Measurements from ENCODE around the gene C1QL4. TPM values are rescaled to one million over a fixed set of nuclear protein-coding genes. Genes with fewer than 3 reads are reported as not detected.

The C1QL4 gene
- total RNA-seq, 2 experiments from 2014 or later: not detected

DNA sequence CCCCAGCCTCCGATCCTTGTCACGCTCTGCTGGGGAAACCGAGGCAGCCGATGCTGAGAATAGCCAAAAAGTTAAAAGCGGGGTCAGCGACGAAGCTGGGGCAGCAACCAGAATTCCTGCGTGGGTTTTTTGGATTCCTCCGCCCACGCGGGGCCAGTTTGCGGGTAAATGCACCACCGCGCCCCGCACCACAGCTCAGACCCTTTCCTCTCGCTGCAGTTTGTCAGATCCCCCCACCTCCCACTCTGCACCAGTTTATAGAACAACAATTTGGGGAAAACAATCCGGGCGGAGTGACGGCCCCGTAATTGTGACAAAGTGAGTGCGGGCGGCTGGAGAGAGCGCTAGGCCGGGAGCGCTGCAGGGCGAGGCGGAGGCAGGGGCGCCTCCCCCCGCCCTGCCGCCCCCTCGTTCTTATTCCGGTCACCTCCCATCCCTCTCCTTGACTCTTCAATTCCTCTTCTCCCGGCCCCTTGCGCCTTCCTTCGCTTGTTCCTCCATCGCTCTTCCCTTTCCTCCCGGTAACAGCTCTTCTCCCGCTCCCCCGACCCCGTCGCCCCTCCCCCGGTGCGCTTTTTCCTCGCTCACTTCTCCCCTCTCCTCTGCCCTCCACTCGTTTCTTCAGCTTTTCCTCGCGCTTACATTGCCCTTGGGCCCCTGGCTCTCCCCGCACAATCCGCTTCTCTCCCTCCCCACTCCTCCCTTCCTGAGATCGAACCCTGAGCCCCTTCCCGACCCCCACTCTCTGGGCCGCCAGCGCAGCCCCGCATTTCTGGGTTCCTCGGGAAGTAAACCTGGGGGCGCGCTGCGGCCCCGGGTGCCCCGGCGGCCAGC is 9.1 kb upstream of the C1QL4 start:
- Mint-ChIP-seq H3K4me3 (peak overlapping the region; percentile 20), H3K27ac (no peak overlapping the region), H3K36me3 (no peaks in the 10 kb centered on the region), H3K4me1 (peaks cover 31% of the 10 kb centered on the region), H3K9me3 (ENCODE audit: low read depth) (no peaks in the 10 kb centered on the region), H3K27me3 (peaks cover 79% of the 10 kb centered on the region)
- CTCF ChIA-PET: interaction anchor here (1.0 to 5.2 kb wide), 19 partner anchors 9 to 279 kb away, joined by 3 to 92 read pairs (median 11); partner anchors contain the start of genes C1QL4, PRPH, SPATS2 and TROAP
- ATAC-seq: no peak
- no peak for DNase-seq

DNA sequence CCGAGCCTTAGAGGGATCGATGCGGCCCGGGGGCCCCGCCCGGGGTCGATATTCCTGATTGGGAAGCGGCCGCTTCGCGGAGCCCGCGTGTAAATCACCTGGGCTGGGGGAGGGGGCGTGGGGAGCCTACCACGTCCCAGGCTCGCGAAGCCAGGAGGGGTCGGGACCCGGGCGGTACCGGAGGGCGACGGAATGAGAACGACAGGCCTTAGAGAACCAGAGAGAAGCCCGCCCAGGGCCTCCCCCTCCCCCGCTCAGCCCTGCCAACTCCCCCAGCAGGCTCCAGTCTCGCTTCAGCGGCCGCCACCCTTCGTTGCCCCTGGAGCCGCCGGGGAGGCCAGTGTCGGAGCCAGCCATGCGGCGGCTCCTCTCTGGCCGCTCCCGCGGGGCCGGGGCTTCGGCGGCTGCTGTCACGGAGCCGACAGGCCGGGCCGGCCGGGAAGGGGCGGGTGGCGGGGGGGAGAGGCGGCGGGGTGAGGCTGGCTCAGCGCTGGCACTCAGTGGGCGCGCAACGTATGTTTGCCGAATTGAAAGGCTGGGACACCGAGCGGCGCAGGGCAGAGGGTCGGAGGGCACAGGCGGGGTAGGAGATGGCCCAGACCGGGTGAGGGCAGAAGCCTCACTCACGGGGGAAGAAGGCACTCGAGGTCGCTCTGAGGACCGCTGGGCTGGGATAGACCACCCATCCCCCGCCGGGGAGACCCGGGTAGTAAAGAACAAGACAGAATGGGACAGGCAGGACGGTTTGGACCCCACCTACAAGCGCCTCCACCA is 8.2 kb upstream of the C1QL4 start:
- H3K27ac Mint-ChIP-seq: no peak overlapping the region
- no peak for ATAC-seq
- CTCF ChIA-PET: interaction anchor here (1.1 to 5.2 kb wide), 10 partner anchors 8 to 72 kb away, joined by 3 to 92 read pairs (median 36); partner anchors contain the start of genes C1QL4, PRPH, SPATS2 and TROAP
- H3K9me3 Mint-ChIP-seq (ENCODE audit: low read depth): no peaks in the 10 kb centered on the region
- peaks cover 31% of the 10 kb centered on the region for H3K4me1 Mint-ChIP-seq
- H3K36me3 Mint-ChIP-seq: no peaks in the 10 kb centered on the region
- H3K4me3 Mint-ChIP-seq: no peak overlapping the region
- H3K27me3 Mint-ChIP-seq: peaks cover 82% of the 10 kb centered on the region
- no peak for DNase-seq

DNA sequence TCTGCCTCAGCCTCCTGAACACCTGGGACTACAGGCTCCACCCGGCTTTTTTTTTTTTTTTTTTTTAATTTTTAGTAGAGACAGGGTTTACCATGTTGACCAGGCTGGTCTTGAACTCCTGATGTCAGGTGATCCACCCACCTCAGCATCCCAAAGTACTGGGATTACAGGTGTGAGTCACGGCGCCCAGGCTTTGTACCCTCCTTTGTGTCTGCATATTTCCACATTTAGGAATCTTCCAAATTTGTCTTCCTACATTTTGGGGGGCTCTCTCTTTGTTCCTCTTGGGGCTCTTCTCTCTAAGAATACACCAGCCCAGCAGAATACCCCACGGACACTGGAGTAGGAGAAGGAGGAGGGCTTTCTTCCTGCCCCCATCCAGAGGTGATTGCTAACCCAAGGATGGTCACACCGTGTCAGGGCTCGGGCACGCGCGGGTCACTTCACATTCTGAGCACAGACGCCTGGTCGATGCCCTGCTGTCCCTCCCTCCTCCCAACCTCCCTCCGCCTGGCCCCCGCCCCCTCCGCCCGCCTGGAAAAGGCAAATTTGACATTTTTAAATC is 7.6 kb upstream of the C1QL4 start:
- peaks cover 31% of the 10 kb centered on the region for H3K4me1 Mint-ChIP-seq
- no peak overlapping the region for H3K4me3 Mint-ChIP-seq
- no peak for DNase-seq
- H3K36me3 Mint-ChIP-seq: no peaks in the 10 kb centered on the region
- CTCF ChIA-PET: interaction anchor here (0.7 to 4.0 kb wide), 5 partner anchors 15 to 177 kb away, joined by 3 to 87 read pairs (median 31); partner anchors contain the start of gene PRPH
- no peak overlapping the region for H3K27ac Mint-ChIP-seq
- ATAC-seq: no peak
- no peaks in the 10 kb centered on the region for H3K9me3 Mint-ChIP-seq (ENCODE audit: low read depth)
- H3K27me3 Mint-ChIP-seq: peaks cover 87% of the 10 kb centered on the region

- Mint-ChIP-seq H3K27ac (no peak overlapping the region), H3K4me1 (peaks cover 31% of the 10 kb centered on the region), H3K4me3 (no peak overlapping the region), H3K36me3 (no peaks in the 10 kb centered on the region), H3K27me3 (peaks cover 85% of the 10 kb centered on the region), H3K9me3 (ENCODE audit: low read depth) (no peaks in the 10 kb centered on the region)
- ATAC-seq: no peak
- CTCF ChIA-PET: interaction anchor here (0.6 to 4.0 kb wide), 35 partner anchors 9 to 438 kb away, joined by 3 to 87 read pairs (median 5); partner anchors contain the start of genes PRPH, SPATS2, TROAP and TUBA1C
- DNase-seq: no peak
Observed at GRCh38 chr12:49342914-49343731, 6.1 kb upstream of the C1QL4 start.

- peaks cover 34% of the 10 kb centered on the region for H3K4me1 Mint-ChIP-seq
- no peak overlapping the region for H3K27ac Mint-ChIP-seq
- no peaks in the 10 kb centered on the region for H3K9me3 Mint-ChIP-seq (ENCODE audit: low read depth)
- CTCF ChIA-PET: interaction anchor here (0.6 to 4.0 kb wide), 40 partner anchors 10 to 1922 kb away, joined by 3 to 87 read pairs (median 4); partner anchors contain the start of genes PRPH, SPATS2, TROAP and TUBA1C
- ATAC-seq (peak; percentile 80), DNase-seq (peak; percentile 85)
- H3K27me3 Mint-ChIP-seq: peaks cover 86% of the 10 kb centered on the region
- no peaks in the 10 kb centered on the region for H3K36me3 Mint-ChIP-seq
- no peak overlapping the region for H3K4me3 Mint-ChIP-seq
Observed at GRCh38 chr12:49342066-49342913, 5.3 kb upstream of the C1QL4 start.

- no peaks in the 10 kb centered on the region for H3K9me3 Mint-ChIP-seq (ENCODE audit: low read depth)
- no peak for DNase-seq
- H3K27me3 Mint-ChIP-seq: peaks cover 85% of the 10 kb centered on the region
- no peak for ATAC-seq
- H3K36me3 Mint-ChIP-seq: no peaks in the 10 kb centered on the region
- H3K4me1 Mint-ChIP-seq: peaks cover 32% of the 10 kb centered on the region
- H3K4me3 Mint-ChIP-seq: no peak overlapping the region
- H3K27ac Mint-ChIP-seq: no peak overlapping the region
- CTCF ChIA-PET: interaction anchor here (0.5 to 4.0 kb wide), 33 partner anchors 10 to 527 kb away, joined by 3 to 87 read pairs (median 4); partner anchors contain the start of genes PRPH, SPATS2, TROAP and TUBA1C
Observed at GRCh38 chr12:49341777-49342065, 4.7 kb upstream of the C1QL4 start.

- DNase-seq: no peak
- no peaks in the 10 kb centered on the region for H3K9me3 Mint-ChIP-seq (ENCODE audit: low read depth)
- no peak overlapping the region for H3K27ac Mint-ChIP-seq
- H3K4me3 Mint-ChIP-seq: no peak overlapping the region
- no peak for ATAC-seq
- H3K36me3 Mint-ChIP-seq: no peaks in the 10 kb centered on the region
- H3K4me1 Mint-ChIP-seq: peaks cover 27% of the 10 kb centered on the region
- peaks cover 83% of the 10 kb centered on the region for H3K27me3 Mint-ChIP-seq
- CTCF ChIA-PET: interaction anchor here (0.5 to 4.0 kb wide), 23 partner anchors 9 to 526 kb away, joined by 3 to 87 read pairs (median 5); partner anchors contain the start of genes PRPH, SPATS2, TROAP and TUBA1C
Observed at GRCh38 chr12:49340971-49341776, 4.2 kb upstream of the C1QL4 start.

- H3K9me3 Mint-ChIP-seq (ENCODE audit: low read depth): no peaks in the 10 kb centered on the region
- H3K4me3 Mint-ChIP-seq: no peak overlapping the region
- H3K4me1 Mint-ChIP-seq: peaks cover 23% of the 10 kb centered on the region
- peaks cover 81% of the 10 kb centered on the region for H3K27me3 Mint-ChIP-seq
- no peak overlapping the region for H3K27ac Mint-ChIP-seq
- CTCF ChIA-PET: interaction anchor here (0.9 to 11.8 kb wide), 6 partner anchors 7 to 51 kb away, joined by 4 to 202 read pairs (median 62); partner anchors contain the start of genes PRPH, SPATS2 and TROAP
- H3K36me3 Mint-ChIP-seq: no peaks in the 10 kb centered on the region
- ATAC-seq (no peak), DNase-seq (no peak)
Observed at GRCh38 chr12:49340095-49340870, 3.3 kb upstream of the C1QL4 start.

GRCh38 chr12:49339464-49339861 is 2.5 kb upstream of the C1QL4 start:
- Mint-ChIP-seq H3K9me3 (ENCODE audit: low read depth) (no peaks in the 10 kb centered on the region), H3K4me3 (no peak overlapping the region), H3K36me3 (no peaks in the 10 kb centered on the region), H3K27ac (no peak overlapping the region), H3K4me1 (peaks cover 23% of the 10 kb centered on the region), H3K27me3 (peaks cover 86% of the 10 kb centered on the region)
- CTCF ChIA-PET: interaction anchor here (0.9 to 11.8 kb wide), 3 partner anchors 8 to 48 kb away, joined by 4 to 202 read pairs (median 45); partner anchors contain the start of genes PRPH and TROAP
- no peak for DNase-seq
- no peak for ATAC-seq

GRCh38 chr12:49338830-49339463 is 2.0 kb upstream of the C1QL4 start:
- DNase-seq (no peak), ATAC-seq (no peak)
- Mint-ChIP-seq H3K27me3 (peaks cover 86% of the 10 kb centered on the region), H3K4me3 (no peak overlapping the region), H3K27ac (no peak overlapping the region), H3K9me3 (ENCODE audit: low read depth) (no peaks in the 10 kb centered on the region), H3K4me1 (peaks cover 23% of the 10 kb centered on the region), H3K36me3 (no peaks in the 10 kb centered on the region)
- CTCF ChIA-PET: interaction anchor here (0.9 to 11.8 kb wide), 9 partner anchors 8 to 245 kb away, joined by 3 to 202 read pairs (median 4); partner anchors contain the start of genes DNAJC22, PRPH and TROAP
